Stomach smooth muscle (tissue), 2 donors: ENCODE results near the gene NPY4R.
"Not testable (repeated sequence)": the region's sequence is repeated elsewhere in the genome, so short reads cannot be mapped to it uniquely, and the experiment has no call there.

Experiments
- H3K27ac ChIP-seq: one replicate; pipeline ENCODE4 v1.7.0; 2013; ENCODE audit warnings: mild to moderate bottlenecking, low read length, inconsistent platforms
- H3K27me3 ChIP-seq, 2 donors: one replicate each; pipeline ENCODE4 v1.7.0; 2013; ENCODE audit warnings: low read length in 2 of 2; ENCODE audit not compliant: insufficient read depth in 2 of 2, control insufficient read depth in 1 of 2
- H3K36me3 ChIP-seq, 2 donors: one replicate each; pipeline ENCODE4 v1.7.0; 2013; ENCODE audit warnings: low read length in 2 of 2; ENCODE audit not compliant: control insufficient read depth in 2 of 2, insufficient read depth in 2 of 2
- H3K4me1 ChIP-seq: one replicate; pipeline ENCODE4 v1.7.0; 2013; ENCODE audit warnings: low read length; ENCODE audit not compliant: control insufficient read depth, insufficient read depth
- H3K4me3 ChIP-seq, 2 donors: one replicate each; pipeline ENCODE4 v1.7.0; 2013; ENCODE audit warnings: low read length in 2 of 2
- H3K9ac ChIP-seq, 2 donors: one replicate each; pipeline ENCODE4 v1.7.0; 2013; ENCODE audit warnings: low read length in 2 of 2, mild to moderate bottlenecking in 1 of 2
- H3K9me3 ChIP-seq, 2 donors: one replicate each; pipeline ENCODE4 v1.7.0; 2013; ENCODE audit warnings: low read length in 2 of 2; ENCODE audit not compliant: control insufficient read depth in 2 of 2
- donor health status: healthy.
- donor health status: Pancreatic carcinoma.

The NPY4R gene, protein sequence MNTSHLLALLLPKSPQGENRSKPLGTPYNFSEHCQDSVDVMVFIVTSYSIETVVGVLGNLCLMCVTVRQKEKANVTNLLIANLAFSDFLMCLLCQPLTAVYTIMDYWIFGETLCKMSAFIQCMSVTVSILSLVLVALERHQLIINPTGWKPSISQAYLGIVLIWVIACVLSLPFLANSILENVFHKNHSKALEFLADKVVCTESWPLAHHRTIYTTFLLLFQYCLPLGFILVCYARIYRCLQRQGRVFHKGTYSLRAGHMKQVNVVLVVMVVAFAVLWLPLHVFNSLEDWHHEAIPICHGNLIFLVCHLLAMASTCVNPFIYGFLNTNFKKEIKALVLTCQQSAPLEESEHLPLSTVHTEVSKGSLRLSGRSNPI

GRCh38 chr10:46465765-46466164, at the start of gene NPY4R:
Gene NPY4R, minus strand, starts transcription at chr10:46465958. Its CDS starts 3,323 bp downstream, at chr10:46462635.
- H3K9ac ChIP-seq, H3K4me3 ChIP-seq, H3K27me3 ChIP-seq, H3K9me3 ChIP-seq, H3K36me3 ChIP-seq, H3K27ac ChIP-seq, H3K4me1 ChIP-seq: not testable (repeated sequence)

DNA sequence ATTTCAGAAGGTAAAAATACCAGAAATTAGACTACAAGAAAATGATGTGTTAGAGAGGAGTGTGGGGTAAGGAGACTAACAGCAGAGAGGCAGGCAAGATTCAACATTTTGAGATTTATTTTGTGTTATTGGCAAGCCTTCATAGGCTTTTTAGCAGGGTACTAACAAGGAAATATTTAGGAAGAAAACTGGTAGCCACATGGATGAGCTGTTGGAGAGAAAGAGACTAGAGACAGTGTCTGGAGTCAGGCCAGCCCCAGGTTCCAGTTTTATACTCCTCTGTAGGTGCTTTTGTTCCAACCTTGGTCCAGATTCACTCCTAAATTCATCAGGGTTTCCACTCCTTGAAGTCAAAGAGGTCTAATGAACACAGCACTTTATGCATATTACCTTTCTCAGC, 49.6 kb upstream of the NPY4R start:
- Histone ChIP-seq H3K27ac (no peak overlapping the region), H3K36me3 (no peaks in the 10 kb centered on the region), H3K9ac (no peak overlapping the region), H3K9me3 (peaks cover 0 to 3% of the 10 kb centered on the region in 2 donors), H3K27me3 (peaks cover 0 to 35% of the 10 kb centered on the region in 2 donors), H3K4me1 (peaks cover 8% of the 10 kb centered on the region), H3K4me3 (no peak overlapping the region)

DNA sequence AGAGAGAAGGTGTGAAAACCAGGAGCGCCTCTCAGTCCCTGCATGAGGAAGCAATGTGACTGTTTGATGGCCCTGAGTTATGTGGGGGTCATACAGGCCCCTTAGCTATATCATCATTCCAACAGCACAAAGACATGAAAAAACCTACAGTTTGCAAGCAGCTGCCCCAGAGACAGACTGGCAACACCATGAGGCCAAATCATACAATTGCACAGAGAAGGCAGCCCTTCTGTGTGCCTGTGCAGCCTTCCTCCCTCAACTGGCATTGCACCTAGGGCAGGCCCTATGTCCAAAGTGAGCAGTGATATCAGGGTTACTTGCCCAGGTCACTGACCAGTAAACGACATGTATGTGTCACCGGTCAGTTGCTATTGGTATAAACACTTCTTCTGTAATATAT, 49.1 kb upstream of the NPY4R start:
- H3K4me3 ChIP-seq = no peak overlapping the region

DNA sequence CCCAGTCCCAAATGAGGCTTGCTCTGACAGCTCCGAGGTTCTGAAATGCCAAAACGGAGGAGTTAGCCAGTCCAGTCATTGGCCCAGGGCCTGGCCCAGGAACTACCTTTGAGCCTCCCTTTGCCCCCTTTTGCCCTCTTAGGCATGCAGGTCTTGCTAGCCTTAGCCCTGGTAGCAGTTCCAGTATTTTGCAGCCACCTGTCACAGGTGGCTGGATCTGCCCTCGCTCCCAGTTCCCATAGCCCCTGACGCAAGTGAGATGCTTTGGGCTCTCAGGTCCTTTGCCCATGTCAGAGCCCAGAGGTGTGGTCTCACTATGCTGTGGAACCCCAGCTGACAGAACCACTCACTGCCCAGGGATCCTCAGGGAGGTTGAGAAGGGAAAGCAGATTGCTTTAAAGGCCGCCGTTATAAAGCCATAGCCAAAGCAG, 48.7 kb upstream of the NPY4R start:
- no peaks in the 10 kb centered on the region for H3K9me3 ChIP-seq
- H3K4me1 ChIP-seq = peaks cover 6% of the 10 kb centered on the region
- H3K36me3 ChIP-seq = no peaks in the 10 kb centered on the region
- H3K27ac ChIP-seq = no peak overlapping the region
- peaks cover 0 to 31% of the 10 kb centered on the region in 2 donors for H3K27me3 ChIP-seq
- no peak overlapping the region for H3K4me3 ChIP-seq
- no peak overlapping the region for H3K9ac ChIP-seq

More for the DNA sequence above, 49.1 kb upstream of the NPY4R start:
- Histone ChIP-seq H3K9me3 (no peaks in the 10 kb centered on the region), H3K27ac (no peak overlapping the region), H3K9ac (no peak overlapping the region), H3K4me1 (peaks cover 6% of the 10 kb centered on the region), H3K36me3 (no peaks in the 10 kb centered on the region), H3K27me3 (peaks cover 0 to 34% of the 10 kb centered on the region in 2 donors)

DNA sequence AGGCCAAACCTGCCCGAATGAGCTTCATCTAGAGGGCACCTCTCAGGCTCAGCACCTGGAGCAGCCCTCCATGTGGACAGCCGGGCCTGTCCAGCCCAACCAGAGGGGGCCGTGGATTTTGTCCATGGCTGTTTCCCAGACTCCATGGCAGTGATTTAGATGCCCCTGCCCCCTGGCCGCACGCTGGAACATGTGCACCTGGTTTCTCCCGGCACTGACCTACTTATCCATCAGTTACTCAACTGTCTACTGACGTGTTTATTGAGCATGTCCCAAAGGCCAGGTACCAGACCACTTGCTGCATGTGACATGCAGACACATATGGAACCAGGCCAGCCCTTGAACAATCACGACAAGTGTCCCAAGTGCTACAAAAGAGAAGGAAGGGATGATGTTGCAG, 47.6 kb upstream of the NPY4R start:
- H3K9ac ChIP-seq, H3K4me3 ChIP-seq, H3K27ac ChIP-seq, H3K4me1 ChIP-seq, H3K9me3 ChIP-seq, H3K36me3 ChIP-seq: not testable (repeated sequence)
- H3K27me3 ChIP-seq = peaks cover 0 to 30% of the 10 kb centered on the region in 2 donors

DNA sequence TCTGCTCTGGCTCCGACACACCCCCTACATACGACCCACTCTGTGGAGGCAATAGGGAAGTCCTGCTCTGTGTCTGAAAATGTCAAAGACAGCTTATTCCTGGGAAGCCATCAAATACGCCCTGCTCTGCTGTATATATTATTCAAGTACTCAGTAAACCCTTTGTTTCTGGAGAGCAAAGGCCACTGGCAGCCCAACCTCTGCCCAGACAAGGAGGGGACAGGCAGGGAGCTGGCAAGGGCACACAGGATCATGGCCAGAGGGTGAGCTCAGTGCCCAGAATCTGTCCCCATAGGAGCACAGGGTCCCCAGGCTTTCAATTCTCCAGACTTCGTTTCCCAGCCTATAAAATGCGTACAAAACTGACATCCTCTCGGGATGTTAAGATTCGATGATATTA, 47.0 kb upstream of the NPY4R start:
- H3K4me1 ChIP-seq, H3K9me3 ChIP-seq, H3K36me3 ChIP-seq, H3K9ac ChIP-seq, H3K4me3 ChIP-seq, H3K27ac ChIP-seq: not testable (repeated sequence)
- peaks cover 0 to 26% of the 10 kb centered on the region in 2 donors for H3K27me3 ChIP-seq

DNA sequence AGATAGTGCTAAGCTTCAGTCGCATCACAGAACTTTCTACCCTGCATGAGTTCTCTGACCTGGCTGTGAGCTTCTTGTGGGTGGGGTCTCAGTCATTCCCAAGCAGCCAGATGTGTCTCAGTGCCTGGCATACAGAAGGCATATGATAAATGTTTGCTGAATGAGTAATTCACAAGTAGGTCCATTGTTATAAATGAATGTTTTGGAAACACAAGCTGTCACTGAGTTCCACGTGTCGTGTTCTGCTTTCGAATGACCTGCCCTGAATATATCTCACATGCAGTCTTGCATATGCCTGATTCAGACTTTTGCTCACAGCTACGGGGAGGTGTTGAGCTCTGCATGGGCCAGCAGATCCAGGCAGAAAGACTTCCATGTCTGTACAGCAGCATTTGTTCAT, 46.2 kb upstream of the NPY4R start:
- not testable (repeated sequence) for H3K27ac ChIP-seq, H3K4me1 ChIP-seq, H3K9ac ChIP-seq, H3K36me3 ChIP-seq, H3K9me3 ChIP-seq, H3K4me3 ChIP-seq
- peaks cover 0 to 20% of the 10 kb centered on the region in 2 donors for H3K27me3 ChIP-seq

DNA sequence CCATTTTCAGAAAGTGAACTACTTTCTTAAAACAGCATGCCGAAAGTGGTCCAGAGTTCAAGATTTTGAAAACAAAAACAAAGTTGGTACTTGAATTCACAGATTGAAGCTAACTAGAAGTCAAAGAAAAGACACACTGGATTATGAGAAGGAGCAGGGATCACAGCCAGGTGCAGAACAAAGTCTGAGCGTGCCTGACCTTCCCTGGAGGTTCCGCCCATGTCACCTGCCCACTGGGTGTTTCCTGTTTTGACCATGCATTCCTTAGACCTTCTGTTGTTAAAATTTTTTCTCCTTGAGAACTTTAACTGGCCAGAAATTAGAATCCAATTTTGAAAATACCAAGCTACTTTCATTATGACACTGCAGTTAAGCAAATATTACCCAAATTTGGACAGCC, 34.2 kb upstream of the NPY4R start:
- H3K27me3 ChIP-seq, H3K9ac ChIP-seq, H3K9me3 ChIP-seq, H3K36me3 ChIP-seq, H3K27ac ChIP-seq, H3K4me1 ChIP-seq, H3K4me3 ChIP-seq: not testable (repeated sequence)

- H3K27ac ChIP-seq, H3K4me1 ChIP-seq, H3K27me3 ChIP-seq, H3K9ac ChIP-seq, H3K4me3 ChIP-seq, H3K36me3 ChIP-seq, H3K9me3 ChIP-seq: not testable (repeated sequence)
These were observed 33.4 kb upstream of the NPY4R start for GRCh38 chr10:46498985-46499703.

DNA sequence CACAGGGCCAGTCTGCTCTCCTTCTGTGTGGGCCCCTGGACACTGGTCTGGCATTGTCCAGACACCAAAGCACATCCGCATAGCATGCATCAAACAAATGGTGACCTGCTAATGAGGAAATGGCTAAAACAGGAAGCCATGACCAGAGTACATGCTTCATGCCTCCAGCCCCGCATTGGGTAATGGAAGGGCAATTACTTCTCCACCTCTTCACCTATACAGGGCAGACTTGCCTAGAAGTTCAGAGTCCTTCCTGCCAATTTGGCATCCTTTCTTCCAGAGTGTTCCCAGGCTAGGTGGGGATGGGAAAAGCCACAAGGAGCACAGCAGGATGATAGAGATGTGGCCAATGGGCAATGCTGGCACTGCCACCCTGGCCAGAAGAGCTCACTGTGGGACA, 32.1 kb upstream of the NPY4R start:
- H3K27me3 ChIP-seq, H3K4me1 ChIP-seq, H3K9me3 ChIP-seq, H3K36me3 ChIP-seq, H3K4me3 ChIP-seq, H3K27ac ChIP-seq, H3K9ac ChIP-seq: not testable (repeated sequence)

DNA sequence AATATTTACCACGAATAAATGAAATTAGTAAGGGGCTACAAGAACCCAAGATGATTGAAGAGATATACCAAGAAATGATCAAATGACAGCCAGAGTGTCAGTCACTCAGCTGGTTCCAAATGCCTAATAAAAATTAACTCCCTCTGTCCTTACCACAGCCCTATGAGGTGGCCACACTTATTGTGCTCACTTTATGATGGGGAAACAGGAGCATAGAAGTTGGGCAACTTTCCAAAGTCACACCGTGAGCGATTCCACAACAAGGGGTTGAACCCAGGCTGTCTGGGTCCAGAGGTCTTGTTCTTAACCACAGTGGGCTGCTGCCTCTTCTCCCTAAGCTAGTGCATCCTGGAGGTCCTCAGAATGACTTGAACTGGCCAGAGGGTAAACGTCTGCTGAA, 31.6 kb upstream of the NPY4R start:
- H3K36me3 ChIP-seq, H3K4me1 ChIP-seq, H3K4me3 ChIP-seq, H3K27me3 ChIP-seq, H3K9me3 ChIP-seq, H3K9ac ChIP-seq, H3K27ac ChIP-seq: not testable (repeated sequence)
